Measurements from ENCODE around the gene PAPPA.

GRCh38 chr9:116279230-116279629 lies 125.6 kb downstream of the PAPPA start:
- TF ChIP-seq, protein P1, sequence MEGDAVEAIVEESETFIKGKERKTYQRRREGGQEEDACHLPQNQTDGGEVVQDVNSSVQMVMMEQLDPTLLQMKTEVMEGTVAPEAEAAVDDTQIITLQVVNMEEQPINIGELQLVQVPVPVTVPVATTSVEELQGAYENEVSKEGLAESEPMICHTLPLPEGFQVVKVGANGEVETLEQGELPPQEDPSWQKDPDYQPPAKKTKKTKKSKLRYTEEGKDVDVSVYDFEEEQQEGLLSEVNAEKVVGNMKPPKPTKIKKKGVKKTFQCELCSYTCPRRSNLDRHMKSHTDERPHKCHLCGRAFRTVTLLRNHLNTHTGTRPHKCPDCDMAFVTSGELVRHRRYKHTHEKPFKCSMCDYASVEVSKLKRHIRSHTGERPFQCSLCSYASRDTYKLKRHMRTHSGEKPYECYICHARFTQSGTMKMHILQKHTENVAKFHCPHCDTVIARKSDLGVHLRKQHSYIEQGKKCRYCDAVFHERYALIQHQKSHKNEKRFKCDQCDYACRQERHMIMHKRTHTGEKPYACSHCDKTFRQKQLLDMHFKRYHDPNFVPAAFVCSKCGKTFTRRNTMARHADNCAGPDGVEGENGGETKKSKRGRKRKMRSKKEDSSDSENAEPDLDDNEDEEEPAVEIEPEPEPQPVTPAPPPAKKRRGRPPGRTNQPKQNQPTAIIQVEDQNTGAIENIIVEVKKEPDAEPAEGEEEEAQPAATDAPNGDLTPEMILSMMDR (IDR thresholded peaks at IDR 0.05): no peak
- no peak for TF ChIP-seq POLR2A (IDR thresholded peaks at IDR 0.05)

Measured in Peyer's patch (tissue), 4 donors.